Measurements from ENCODE around the gene IRF2BPL.

IRF2BPL gene

GRCh38 chr14:76985540-76986230, 42.8 kb downstream of the IRF2BPL start:
- no peak for DNase-seq (ENCODE audit: low read depth)
- no peak overlapping the region for H3K4me3 ChIP-seq (ENCODE audit: low read length)
- TF ChIP-seq, protein P1, sequence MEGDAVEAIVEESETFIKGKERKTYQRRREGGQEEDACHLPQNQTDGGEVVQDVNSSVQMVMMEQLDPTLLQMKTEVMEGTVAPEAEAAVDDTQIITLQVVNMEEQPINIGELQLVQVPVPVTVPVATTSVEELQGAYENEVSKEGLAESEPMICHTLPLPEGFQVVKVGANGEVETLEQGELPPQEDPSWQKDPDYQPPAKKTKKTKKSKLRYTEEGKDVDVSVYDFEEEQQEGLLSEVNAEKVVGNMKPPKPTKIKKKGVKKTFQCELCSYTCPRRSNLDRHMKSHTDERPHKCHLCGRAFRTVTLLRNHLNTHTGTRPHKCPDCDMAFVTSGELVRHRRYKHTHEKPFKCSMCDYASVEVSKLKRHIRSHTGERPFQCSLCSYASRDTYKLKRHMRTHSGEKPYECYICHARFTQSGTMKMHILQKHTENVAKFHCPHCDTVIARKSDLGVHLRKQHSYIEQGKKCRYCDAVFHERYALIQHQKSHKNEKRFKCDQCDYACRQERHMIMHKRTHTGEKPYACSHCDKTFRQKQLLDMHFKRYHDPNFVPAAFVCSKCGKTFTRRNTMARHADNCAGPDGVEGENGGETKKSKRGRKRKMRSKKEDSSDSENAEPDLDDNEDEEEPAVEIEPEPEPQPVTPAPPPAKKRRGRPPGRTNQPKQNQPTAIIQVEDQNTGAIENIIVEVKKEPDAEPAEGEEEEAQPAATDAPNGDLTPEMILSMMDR (IDR thresholded peaks at IDR 0.05; ENCODE audit: insufficient read depth, low read depth, low read length, missing control alignments), result no peak

- DNase-seq (ENCODE audit: low read depth), result no peak
- TF ChIP-seq, protein P1 (IDR thresholded peaks at IDR 0.05; ENCODE audit: insufficient read depth, low read depth, low read length, missing control alignments), result no peak
- H3K4me3 ChIP-seq (ENCODE audit: low read length), result no peak overlapping the region
Measured at GRCh38 chr14:76984787-76985375, 43.6 kb downstream of the IRF2BPL start.

DNA sequence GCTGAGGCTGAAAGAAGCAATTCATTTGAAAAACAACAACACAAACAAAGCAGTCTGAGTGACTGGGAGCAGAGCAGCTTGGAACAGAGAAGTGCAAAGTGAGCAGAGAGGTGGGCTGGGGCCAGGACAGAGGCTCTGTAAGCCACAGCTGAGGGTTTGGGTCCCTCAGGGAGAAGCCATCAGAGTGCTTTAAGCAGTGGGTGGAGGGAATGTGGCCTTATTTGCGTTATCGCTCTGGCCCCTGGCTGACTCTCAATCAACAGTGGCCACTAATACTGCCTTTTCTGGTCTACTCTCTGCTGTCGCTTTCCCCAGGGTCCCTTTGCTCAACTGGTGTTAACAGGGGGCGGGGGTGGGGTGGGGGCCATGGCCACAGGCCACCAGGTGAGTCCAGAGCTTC, 44.2 kb downstream of the IRF2BPL start:
- no peak for DNase-seq (ENCODE audit: low read depth)
- TF ChIP-seq, protein P1 (IDR thresholded peaks at IDR 0.05; ENCODE audit: insufficient read depth, low read depth, low read length, missing control alignments), result no peak
- no peak overlapping the region for H3K4me3 ChIP-seq (ENCODE audit: low read length)

DNA sequence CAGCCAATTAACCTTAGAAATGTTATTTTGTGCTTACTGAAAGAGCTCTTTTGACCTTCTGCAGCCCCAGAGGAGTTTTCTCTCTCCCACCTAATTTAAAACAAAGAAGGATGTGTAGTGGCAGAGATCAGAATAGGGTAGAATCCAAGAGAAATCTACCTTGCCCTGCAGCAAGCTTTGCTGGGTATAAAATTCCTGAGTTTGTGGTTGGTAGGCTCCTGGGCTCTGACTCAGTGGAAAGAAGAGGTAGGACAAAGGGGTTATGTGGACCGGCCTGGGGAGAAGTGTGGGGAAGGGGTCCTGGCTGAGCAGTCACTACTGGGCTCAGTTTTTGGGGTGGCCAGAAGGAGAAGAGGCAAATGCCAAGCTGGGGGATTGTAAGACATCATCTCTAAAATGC, 46.8 kb downstream of the IRF2BPL start:
- TF ChIP-seq, protein P1 (IDR thresholded peaks at IDR 0.05; ENCODE audit: insufficient read depth, low read depth, low read length, missing control alignments), result no peak
- no peak for DNase-seq (ENCODE audit: low read depth)
- no peak overlapping the region for H3K4me3 ChIP-seq (ENCODE audit: low read length)

GRCh38 chr14:76977793-76978720, 50.5 kb downstream of the IRF2BPL start:
- no peak overlapping the region for H3K4me3 ChIP-seq (ENCODE audit: low read length)
- DNase-seq (ENCODE audit: low read depth), result peak; percentile 81
- TF ChIP-seq, protein P1 (IDR thresholded peaks at IDR 0.05; ENCODE audit: insufficient read depth, low read depth, low read length, missing control alignments), result no peak

- TF ChIP-seq, protein P1 (IDR thresholded peaks at IDR 0.05; ENCODE audit: insufficient read depth, low read depth, low read length, missing control alignments), result no peak
- no peak for DNase-seq (ENCODE audit: low read depth)
- no peak overlapping the region for H3K4me3 ChIP-seq (ENCODE audit: low read length)
Measured at GRCh38 chr14:76976240-76977005, 52.1 kb downstream of the IRF2BPL start.

Measured in epithelial cell of esophagus (primary cell).